Gastroesophageal sphincter (tissue), 4 donors: ENCODE results near the gene CHST11. TPM values are rescaled to one million over a fixed set of nuclear protein-coding genes. Genes with fewer than 3 reads are reported as not detected.

Experiments used
- ATAC-seq: fragments of 150-250 bp; one replicate; pipeline ENCODE4 v1.9.1; 2016; ENCODE audit warnings: mild to moderate bottlenecking, moderate library complexity
- H3K27ac ChIP-seq, 4 donors: fragments of 200-600 bp; sonication (generic) in 3 of 4; 1 replicate in 3 of 4; 2 replicates in 1 of 4; pipeline ENCODE4 v1.5.1; 2016 to 2019
- H3K27me3 ChIP-seq: fragments of 200-600 bp; sonication (generic); one replicate; pipeline ENCODE4 v1.5.1; 2019
- H3K36me3 ChIP-seq, 2 donors: fragments of 200-600 bp; sonication (generic); one replicate each; pipeline ENCODE4 v1.5.1; 2019; ENCODE audit warnings: control low read depth in 1 of 2
- H3K4me1 ChIP-seq, 3 donors: fragments of 200-600 bp; sonication (generic); 1 replicate in 2 of 3; 2 replicates in 1 of 3; pipeline ENCODE4 v1.5.1; 2016 to 2019; ENCODE audit warnings: control low read depth in 2 of 3
- H3K4me3 ChIP-seq, 2 donors: fragments of 200-600 bp; sonication (generic); one replicate each; pipeline ENCODE4 v1.5.1; 2019; ENCODE audit warnings: mild to moderate bottlenecking in 1 of 2, moderate library complexity in 1 of 2
- H3K9me3 ChIP-seq, 3 donors: fragments of 200-600 bp; sonication (generic); one replicate each; pipeline ENCODE4 v1.5.1; 2017 to 2019; ENCODE audit warnings: control low read depth in 2 of 3
- EP300 ChIP-seq: sonication (generic); formaldehyde crosslinking; IDR thresholded peaks from one replicate; pipeline ENCODE4 v1.6.1; 2017; ENCODE audit warnings: antibody characterized with exemption, mild to moderate bottlenecking
- POLR2A ChIP-seq, 2 donors: fragments of 450-650 bp; IDR thresholded peaks; one replicate each; pipeline ENCODE4 v1.6.1; 2017; ENCODE audit warnings: antibody characterized with exemption in 2 of 2, mild to moderate bottlenecking in 2 of 2, moderate library complexity in 1 of 2
- POLR2AphosphoS5 ChIP-seq: sonication (generic); formaldehyde crosslinking; IDR thresholded peaks from one replicate; pipeline ENCODE4 v1.6.1; 2017; ENCODE audit warnings: antibody characterized with exemption
- WGBS, 2 donors: methylation state at CpG; one replicate each; pipeline ENCODE4 v1.1.5; 2018; ENCODE audit warnings: low coverage in 1 of 2; 5-methylcytosine and 5-hydroxymethylcytosine counted together
- total RNA-seq, 4 donors: library from RNA; depleted of rRNA; stranded (reverse); fragments of >200 nt; gene quantifications; one replicate each; pipeline ENCODE4 v1.1.0, GENCODE V29; 2016
- TF ChIP-seq, protein P1 (sequence below), 4 experiments: fragments of 200-600 bp in 2 of 4; fragments of 450-650 bp in 2 of 4; sonication (generic) in 1 of 4; IDR thresholded peaks; one replicate each; pipeline ENCODE4 v1.5.1; 2017 to 2019; ENCODE audit warnings: antibody characterized with exemption in 4 of 4, mild to moderate bottlenecking in 2 of 4, moderate library complexity in 2 of 4

Gene CHST11
- total RNA-seq, 4 donors from 2014 or later: 4.3 to 15.6 (median 11.0) TPM

DNA sequence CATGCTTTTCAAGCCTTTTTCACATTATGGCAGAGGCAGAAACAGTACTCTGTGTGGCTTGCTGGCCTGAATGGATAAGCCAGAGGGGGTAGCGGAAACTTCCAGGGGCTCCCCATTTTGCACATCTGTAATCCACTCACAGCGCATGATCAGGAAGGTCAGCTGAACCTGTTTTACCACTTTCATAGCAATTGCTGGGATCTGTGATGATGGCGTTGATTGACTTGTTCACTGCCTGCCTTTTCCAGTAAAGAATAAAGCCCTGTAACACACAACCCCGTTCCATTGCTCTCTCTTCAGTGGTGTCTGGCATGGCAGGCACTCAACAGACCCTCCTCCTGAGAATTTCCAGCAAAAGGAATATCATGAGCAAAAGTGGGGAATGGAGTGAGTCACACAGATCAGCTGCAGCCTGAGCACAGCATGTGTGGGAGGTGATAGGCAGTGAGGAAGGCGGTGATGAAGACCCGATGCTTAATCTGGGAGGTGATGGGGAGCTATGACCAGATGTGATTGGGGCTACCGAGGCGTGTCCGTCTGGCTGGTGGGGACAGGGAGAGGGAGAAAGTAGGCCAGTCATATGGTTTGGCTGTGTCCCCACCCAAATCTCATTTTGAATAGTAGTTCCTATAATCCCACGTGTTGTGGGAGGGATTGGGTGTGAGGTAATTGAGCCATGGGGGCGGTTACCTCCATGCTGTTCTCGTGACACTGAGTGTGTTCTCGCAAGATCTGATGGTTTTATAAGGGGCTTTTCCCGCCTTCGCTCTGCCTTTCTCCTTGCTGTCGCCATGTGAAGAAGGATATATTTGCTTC is 44.7 kb upstream of the CHST11 start:
- Histone ChIP-seq H3K27me3 (peaks cover 6% of the 10 kb centered on the region), H3K36me3 (no peaks in the 10 kb centered on the region), H3K27ac (no peak overlapping the region), H3K9me3 (no peaks in the 10 kb centered on the region), H3K4me3 (no peak overlapping the region), H3K4me1 (no peaks in the 10 kb centered on the region)
- WGBS, 2 donors: 79 to 86% methylated on average over 7 to 8 of the region's 16 CpGs
- no peak for TF ChIP-seq POLR2AphosphoS5
- no peak for TF ChIP-seq POLR2A (IDR thresholded peaks at IDR 0.05)
- TF ChIP-seq, protein P1, sequence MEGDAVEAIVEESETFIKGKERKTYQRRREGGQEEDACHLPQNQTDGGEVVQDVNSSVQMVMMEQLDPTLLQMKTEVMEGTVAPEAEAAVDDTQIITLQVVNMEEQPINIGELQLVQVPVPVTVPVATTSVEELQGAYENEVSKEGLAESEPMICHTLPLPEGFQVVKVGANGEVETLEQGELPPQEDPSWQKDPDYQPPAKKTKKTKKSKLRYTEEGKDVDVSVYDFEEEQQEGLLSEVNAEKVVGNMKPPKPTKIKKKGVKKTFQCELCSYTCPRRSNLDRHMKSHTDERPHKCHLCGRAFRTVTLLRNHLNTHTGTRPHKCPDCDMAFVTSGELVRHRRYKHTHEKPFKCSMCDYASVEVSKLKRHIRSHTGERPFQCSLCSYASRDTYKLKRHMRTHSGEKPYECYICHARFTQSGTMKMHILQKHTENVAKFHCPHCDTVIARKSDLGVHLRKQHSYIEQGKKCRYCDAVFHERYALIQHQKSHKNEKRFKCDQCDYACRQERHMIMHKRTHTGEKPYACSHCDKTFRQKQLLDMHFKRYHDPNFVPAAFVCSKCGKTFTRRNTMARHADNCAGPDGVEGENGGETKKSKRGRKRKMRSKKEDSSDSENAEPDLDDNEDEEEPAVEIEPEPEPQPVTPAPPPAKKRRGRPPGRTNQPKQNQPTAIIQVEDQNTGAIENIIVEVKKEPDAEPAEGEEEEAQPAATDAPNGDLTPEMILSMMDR (IDR thresholded peaks at IDR 0.05): no peak
- TF ChIP-seq EP300: no peak
- no peak for ATAC-seq

DNA sequence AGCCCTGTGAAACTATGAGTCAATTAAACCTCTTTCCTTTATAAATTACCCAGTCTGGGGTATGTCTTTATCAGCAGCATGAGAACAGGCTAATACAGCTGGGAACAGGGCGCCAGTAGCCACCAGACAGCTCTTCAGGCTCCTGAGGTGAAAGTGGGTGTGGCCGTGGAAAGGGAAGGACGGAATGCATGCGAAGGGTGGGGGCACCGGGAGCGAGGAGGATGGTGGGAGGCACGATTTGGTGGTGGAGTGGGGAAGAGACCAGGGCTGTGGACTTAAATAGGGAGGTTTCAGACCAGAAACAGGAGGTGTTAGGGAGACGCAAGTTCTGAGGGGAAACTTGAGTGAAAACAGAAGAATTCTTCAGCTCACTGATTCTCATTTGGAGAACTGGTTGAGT is 44.1 kb upstream of the CHST11 start:
- H3K4me1 ChIP-seq: no peaks in the 10 kb centered on the region
- no peak overlapping the region for H3K27ac ChIP-seq
- H3K4me3 ChIP-seq: no peak overlapping the region
- WGBS, 2 donors: 56 to 100% methylated on average over 1 to 8 of the region's 8 CpGs
- H3K9me3 ChIP-seq: no peaks in the 10 kb centered on the region
- ATAC-seq: no peak
- TF ChIP-seq, protein P1 (IDR thresholded peaks at IDR 0.05): no peak
- TF ChIP-seq POLR2A (IDR thresholded peaks at IDR 0.05) (no peak), POLR2AphosphoS5 (no peak), EP300 (no peak)
- no peaks in the 10 kb centered on the region for H3K36me3 ChIP-seq
- H3K27me3 ChIP-seq: peaks cover 6% of the 10 kb centered on the region

DNA sequence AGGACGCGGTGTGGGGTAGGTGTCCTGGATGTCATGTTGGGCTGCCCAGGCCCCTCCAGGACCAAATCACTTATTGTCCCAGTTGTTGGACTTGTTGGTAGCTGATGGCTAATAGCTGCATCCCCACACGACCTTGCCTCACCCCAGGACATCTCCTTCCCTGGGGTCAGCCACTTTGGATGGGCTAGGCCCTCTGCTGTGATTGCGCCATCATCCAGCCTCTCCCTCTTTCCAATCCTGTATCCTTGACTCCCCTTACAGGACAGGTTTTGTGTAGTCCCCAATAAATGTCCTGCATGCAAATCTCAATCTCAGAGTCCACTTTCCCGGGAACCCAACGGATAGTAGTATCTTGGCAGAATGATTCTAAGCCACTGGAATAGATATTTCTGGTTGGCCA is 43.4 kb upstream of the CHST11 start:
- Histone ChIP-seq H3K27ac (no peak overlapping the region), H3K36me3 (no peaks in the 10 kb centered on the region), H3K4me1 (no peaks in the 10 kb centered on the region), H3K4me3 (no peak overlapping the region), H3K9me3 (no peaks in the 10 kb centered on the region), H3K27me3 (peaks cover 6% of the 10 kb centered on the region)
- ATAC-seq: no peak
- TF ChIP-seq POLR2AphosphoS5 (no peak), EP300 (no peak), POLR2A (IDR thresholded peaks at IDR 0.05) (no peak)
- TF ChIP-seq, protein P1 (IDR thresholded peaks at IDR 0.05): no peak
- 76 to 97% methylated on average over 4 to 6 of the region's 6 CpGs for WGBS, 2 donors

DNA sequence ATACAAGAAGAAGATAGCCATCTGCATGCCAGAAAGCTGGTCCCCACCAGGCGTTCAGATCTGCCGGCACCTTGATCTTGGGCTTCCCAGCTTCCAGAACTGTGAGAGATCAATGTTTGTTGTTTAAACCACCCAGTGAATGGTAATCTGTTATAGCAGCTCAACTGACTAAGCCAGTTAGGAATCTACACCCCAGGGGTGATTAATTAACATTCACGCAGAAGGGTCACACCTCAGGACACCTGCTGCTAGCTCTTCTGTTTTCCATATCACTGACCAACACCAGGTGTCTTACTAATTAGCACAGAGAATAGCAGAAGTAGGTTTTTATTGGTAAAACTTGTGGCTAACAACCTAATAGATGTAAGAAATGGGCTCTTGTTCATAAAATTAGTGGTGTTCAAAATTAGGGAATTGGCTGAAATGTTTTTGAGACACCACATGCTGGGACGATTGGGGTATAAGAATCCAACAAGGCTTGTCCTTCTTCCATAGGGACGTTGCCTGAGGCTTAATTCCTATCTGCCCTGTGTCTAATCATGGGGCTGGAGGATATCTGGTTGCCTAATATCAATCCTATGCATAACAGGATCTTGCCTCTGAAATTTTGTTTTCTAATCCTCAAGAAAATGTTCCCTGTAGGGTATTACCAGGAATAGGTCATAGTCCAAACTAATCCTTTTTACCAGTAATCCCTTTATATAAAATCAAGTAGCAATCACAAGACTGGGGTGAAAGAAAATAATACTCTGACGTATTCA is 42.0 kb upstream of the CHST11 start:
- ATAC-seq: no peak
- 38 to 57% methylated on average over 6 of the region's 6 CpGs for whole genome bisulfite sequencing, 2 donors
- no peaks in the 10 kb centered on the region for H3K36me3 ChIP-seq

More for the DNA sequence above, 42.0 kb upstream of the CHST11 start:
- Histone ChIP-seq H3K27ac (no peak overlapping the region), H3K27me3 (peaks cover 6% of the 10 kb centered on the region), H3K4me1 (no peaks in the 10 kb centered on the region), H3K9me3 (no peaks in the 10 kb centered on the region), H3K4me3 (no peak overlapping the region)
- TF ChIP-seq POLR2AphosphoS5 (no peak), EP300 (no peak), POLR2A (IDR thresholded peaks at IDR 0.05) (no peak)
- TF ChIP-seq, protein P1 (IDR thresholded peaks at IDR 0.05): no peak
